ENCODE results near the gene IGFBPL1. TPM values are rescaled to one million over a fixed set of nuclear protein-coding genes. Genes with fewer than 3 reads are reported as not detected.

The IGFBPL1 gene
- total and polyA plus RNA-seq, 2 of the 13 experiments (the other 11 are each of a cell fraction or from before 2014, with no cell fraction given), result 0.24 TPM; not detected in 1

GRCh38 chr9:38380872-38381534 is 43.3 kb downstream of the IGFBPL1 start (continued):
- peak; percentile 79 for TF ChIP-seq HOMEZ (CRISPR knock-in tag; IDR thresholded peaks at IDR 0.05; ENCODE audit: low read depth)
- TF ChIP-seq GATAD1 (CRISPR knock-in tag; IDR thresholded peaks at IDR 0.05), result peak; percentile 73
- TF ChIP-seq ZNF597 (CRISPR knock-in tag; IDR thresholded peaks at IDR 0.05), result 0 out of 2 replicates have a peak, but pooled peaks have one; percentile 62
- TF ChIP-seq USF2 (IDR thresholded peaks at IDR 0.05; ENCODE audit: low read depth, low read length), result peak; percentile 81
- TF ChIP-seq USF2 (CRISPR knock-in tag; IDR thresholded peaks at IDR 0.05; ENCODE audit: borderline replicate concordance), result peak; percentile 64; the same call in 1 of the 2 replicates
- TF ChIP-seq CC2D1A (CRISPR knock-in tag; IDR thresholded peaks at IDR 0.05), result no peak
- peak; percentile 76; the same call in 1 of the 2 replicates for TF ChIP-seq HMGXB3 (CRISPR knock-in tag; IDR thresholded peaks at IDR 0.05; ENCODE audit: borderline replicate concordance)
- TF ChIP-seq CBFB (CRISPR knock-in tag; IDR thresholded peaks at IDR 0.05), result peak; percentile 24; the same call in 1 of the 2 replicates
- no peak for TF ChIP-seq GPN1 (CRISPR knock-in tag; IDR thresholded peaks at IDR 0.05; ENCODE audit: borderline replicate concordance)
- no peak for TF ChIP-seq ZNF407 (CRISPR knock-in tag; IDR thresholded peaks at IDR 0.05; ENCODE audit: not compliant biosample characterization)

Measured in HepG2 (cell line).